Kidney (tissue), 14 donors: ENCODE data around the gene UPF1. TPM values are rescaled to one million over a fixed set of nuclear protein-coding genes. Genes with fewer than 3 reads are reported as not detected.

Experiments
- DNase-seq, 5 donors: peaks; one replicate each; pipeline ENCODE4 v3.0.0-alpha.2; 2013 to 2020
- FAIRE-seq: peaks from 2 replicates; lab custom pipeline; 2012; peaks lifted over from hg19 to GRCh38; lab: Jason Lieb, UNC
- H3K27ac ChIP-seq, 2 donors: one replicate each; pipeline ENCODE4 v1.7.0; 2013; ENCODE audit warnings: low read depth in 2 of 2, low read length in 2 of 2, inconsistent platforms in 1 of 2
- H3K27me3 ChIP-seq: one replicate; pipeline ENCODE4 v1.7.1; 2013; ENCODE audit warnings: low read length, inconsistent platforms; ENCODE audit not compliant: control insufficient read depth, insufficient read depth
- H3K36me3 ChIP-seq, 3 donors: one replicate each; pipeline versions ENCODE4 v1.7.0 to v1.7.1; 2013; ENCODE audit warnings: low read length in 3 of 3, control low read depth in 1 of 3, inconsistent platforms in 1 of 3; ENCODE audit not compliant: insufficient read depth in 3 of 3, control insufficient read depth in 2 of 3
- H3K4me1 ChIP-seq, 3 donors: one replicate each; pipeline versions ENCODE4 v1.7.0 to v1.7.1; 2013; ENCODE audit warnings: low read length in 3 of 3, inconsistent platforms in 1 of 3, low read depth in 1 of 3; ENCODE audit not compliant: control insufficient read depth in 2 of 3, insufficient read depth in 2 of 3
- H3K4me3 ChIP-seq, 3 donors: one replicate each; pipeline versions ENCODE4 v1.7.0 to v1.8.1; 2013; ENCODE audit warnings: low read length in 3 of 3, control low read depth in 1 of 3, inconsistent platforms in 1 of 3
- H3K9ac ChIP-seq, 3 donors: one replicate each; pipeline versions ENCODE4 v1.7.0 to v1.7.1; 2013; ENCODE audit warnings: low read length in 3 of 3, control low read depth in 1 of 3, inconsistent platforms in 1 of 3
- H3K9me3 ChIP-seq, 3 donors: one replicate each; pipeline versions ENCODE4 v1.7.0 to v1.7.1; 2013; ENCODE audit warnings: low read length in 3 of 3, control low read depth in 1 of 3, inconsistent platforms in 1 of 3; ENCODE audit not compliant: control insufficient read depth in 2 of 3, insufficient read depth in 1 of 3
- intact Hi-C: fragments of 100-400 bp; cut with DNase I; formaldehyde crosslinking; loops from one replicate; pipeline ENCODE4 v1.11.1; 2022
- polyA plus RNA-seq: library from polyadenylated mRNA; stranded (reverse); fragments of 350-450 nt; fragmentation: Illumina TruSeq; extraction: RNeasy Lipid Tissue Mini Kit (QIAGEN cat#74804); gene quantifications from one replicate; pipeline ENCODE4 v1.2.3, GENCODE V29; 2014; ENCODE audit warnings: low read depth, low replicate concordance; ENCODE audit not compliant: insufficient read depth
- total RNA-seq: library from RNA; stranded (reverse); fragmentation: NEBNext Ultra II Directional; extraction: Animal tissue kit (Norgen Biotek cat#: 25700); gene quantifications from one replicate; pipeline ENCODE4 v1.2.1, GENCODE V29; 2021
- TF ChIP-seq, protein P1 (sequence below): IDR thresholded peaks from 3 replicates; pipeline ENCODE4 v1.5.1; 2012; ENCODE audit warnings: mild to moderate bottlenecking, moderate library complexity, borderline replicate concordance; ENCODE audit not compliant: insufficient read depth; ENCODE audit errors: extremely low read depth
- donor health status: control.
- donor health status: control.
- donor health status: control.
- donor health status: control.
- donor health status: control.
- donor health status: DM: yes; HTN: yes; CAD: no.
- donor health status: Normal renal cell carcinoma (clear cell type).

UPF1 gene
- total and polyA plus RNA-seq, 2 donors from 2014 or later = 34.2 to 70.1 TPM

DNA sequence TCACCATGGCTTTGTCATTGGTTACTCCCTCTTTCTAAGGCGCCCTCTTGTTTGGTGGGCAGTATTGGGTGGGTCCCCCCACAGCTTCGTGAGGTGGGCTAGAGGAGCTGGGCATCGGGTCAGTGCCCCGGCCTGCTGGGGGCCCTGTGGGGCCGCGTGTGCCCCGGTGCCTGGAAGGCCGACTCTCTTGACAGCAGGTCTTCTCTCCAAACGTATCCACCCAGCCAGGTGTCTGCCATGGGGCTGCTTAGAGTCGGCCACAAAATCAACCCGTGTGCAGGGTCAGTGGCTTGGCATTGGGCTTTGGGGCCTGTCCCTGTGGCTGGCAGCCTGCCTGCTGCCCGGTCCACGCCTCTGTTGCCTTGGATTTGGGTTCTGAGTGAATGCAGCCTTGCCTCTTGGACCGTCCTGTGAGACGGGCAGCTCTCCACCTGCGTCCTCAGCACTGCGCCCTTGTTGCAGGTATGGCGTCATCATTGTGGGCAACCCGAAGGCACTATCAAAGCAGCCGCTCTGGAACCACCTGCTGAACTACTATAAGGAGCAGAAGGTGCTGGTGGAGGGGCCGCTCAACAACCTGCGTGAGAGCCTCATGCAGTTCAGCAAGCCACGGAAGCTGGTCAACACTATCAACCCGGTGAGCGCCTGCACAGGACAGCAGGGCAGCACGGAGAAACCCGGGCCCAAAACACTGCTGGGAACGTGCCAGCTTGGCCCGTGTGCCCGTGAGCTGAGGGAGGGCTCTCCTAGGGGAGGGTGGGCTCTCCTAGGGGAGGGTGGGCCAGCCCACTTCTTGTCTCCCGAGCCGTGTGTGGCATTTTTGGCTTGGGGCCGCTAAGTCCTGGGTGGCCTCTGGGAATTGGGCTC lies 31.4 kb downstream of the UPF1 start:
- DNase-seq (no peak), FAIRE-seq (no peak)
- H3K9me3 ChIP-seq = no peaks in the 10 kb centered on the region
- H3K4me1 ChIP-seq = no peaks in the 10 kb centered on the region
- intact Hi-C loops = no loop called here
- TF ChIP-seq, protein P1, sequence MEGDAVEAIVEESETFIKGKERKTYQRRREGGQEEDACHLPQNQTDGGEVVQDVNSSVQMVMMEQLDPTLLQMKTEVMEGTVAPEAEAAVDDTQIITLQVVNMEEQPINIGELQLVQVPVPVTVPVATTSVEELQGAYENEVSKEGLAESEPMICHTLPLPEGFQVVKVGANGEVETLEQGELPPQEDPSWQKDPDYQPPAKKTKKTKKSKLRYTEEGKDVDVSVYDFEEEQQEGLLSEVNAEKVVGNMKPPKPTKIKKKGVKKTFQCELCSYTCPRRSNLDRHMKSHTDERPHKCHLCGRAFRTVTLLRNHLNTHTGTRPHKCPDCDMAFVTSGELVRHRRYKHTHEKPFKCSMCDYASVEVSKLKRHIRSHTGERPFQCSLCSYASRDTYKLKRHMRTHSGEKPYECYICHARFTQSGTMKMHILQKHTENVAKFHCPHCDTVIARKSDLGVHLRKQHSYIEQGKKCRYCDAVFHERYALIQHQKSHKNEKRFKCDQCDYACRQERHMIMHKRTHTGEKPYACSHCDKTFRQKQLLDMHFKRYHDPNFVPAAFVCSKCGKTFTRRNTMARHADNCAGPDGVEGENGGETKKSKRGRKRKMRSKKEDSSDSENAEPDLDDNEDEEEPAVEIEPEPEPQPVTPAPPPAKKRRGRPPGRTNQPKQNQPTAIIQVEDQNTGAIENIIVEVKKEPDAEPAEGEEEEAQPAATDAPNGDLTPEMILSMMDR = no peak
- H3K36me3 ChIP-seq = peaks cover 5 to 82% (median 27%) of the 10 kb centered on the region in 3 donors
- no peak overlapping the region for H3K4me3 ChIP-seq
- H3K27me3 ChIP-seq = no peaks in the 10 kb centered on the region
- H3K9ac ChIP-seq = no peak overlapping the region
- no peak overlapping the region for H3K27ac ChIP-seq

DNA sequence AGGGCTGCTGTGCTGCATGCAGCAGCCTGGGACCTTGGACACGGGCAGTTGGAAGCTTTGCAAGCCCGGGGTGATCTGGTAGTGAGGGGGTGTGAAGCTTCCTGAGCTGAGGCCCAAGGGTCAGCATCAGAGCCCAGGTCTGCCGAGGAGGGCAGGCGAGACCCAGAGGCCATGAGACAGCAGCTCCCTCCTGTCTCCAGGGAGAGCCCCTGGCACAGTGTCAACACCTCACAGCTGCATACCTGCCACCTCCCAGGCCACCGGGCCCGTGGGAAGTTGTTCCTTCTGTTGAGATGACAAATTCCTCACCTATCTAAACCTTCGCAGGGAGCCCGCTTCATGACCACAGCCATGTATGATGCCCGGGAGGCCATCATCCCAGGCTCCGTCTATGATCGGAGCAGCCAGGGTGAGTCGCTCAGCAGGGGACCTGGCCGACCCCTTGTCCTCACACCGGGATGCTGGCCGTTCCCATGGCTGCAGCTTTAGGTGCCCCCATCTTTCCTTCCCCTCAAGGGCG lies 32.1 kb downstream of the UPF1 start:
- intact Hi-C loops = no loop called here
- Histone ChIP-seq H3K27me3 (no peaks in the 10 kb centered on the region), H3K36me3 (peaks cover 5 to 77% (median 24%) of the 10 kb centered on the region in 3 donors), H3K4me1 (no peaks in the 10 kb centered on the region), H3K4me3 (no peak overlapping the region), H3K9me3 (no peaks in the 10 kb centered on the region), H3K27ac (no peak overlapping the region), H3K9ac (no peak overlapping the region)
- TF ChIP-seq, protein P1 = no peak
- DNase-seq = no peak
- FAIRE-seq = no peak

DNA sequence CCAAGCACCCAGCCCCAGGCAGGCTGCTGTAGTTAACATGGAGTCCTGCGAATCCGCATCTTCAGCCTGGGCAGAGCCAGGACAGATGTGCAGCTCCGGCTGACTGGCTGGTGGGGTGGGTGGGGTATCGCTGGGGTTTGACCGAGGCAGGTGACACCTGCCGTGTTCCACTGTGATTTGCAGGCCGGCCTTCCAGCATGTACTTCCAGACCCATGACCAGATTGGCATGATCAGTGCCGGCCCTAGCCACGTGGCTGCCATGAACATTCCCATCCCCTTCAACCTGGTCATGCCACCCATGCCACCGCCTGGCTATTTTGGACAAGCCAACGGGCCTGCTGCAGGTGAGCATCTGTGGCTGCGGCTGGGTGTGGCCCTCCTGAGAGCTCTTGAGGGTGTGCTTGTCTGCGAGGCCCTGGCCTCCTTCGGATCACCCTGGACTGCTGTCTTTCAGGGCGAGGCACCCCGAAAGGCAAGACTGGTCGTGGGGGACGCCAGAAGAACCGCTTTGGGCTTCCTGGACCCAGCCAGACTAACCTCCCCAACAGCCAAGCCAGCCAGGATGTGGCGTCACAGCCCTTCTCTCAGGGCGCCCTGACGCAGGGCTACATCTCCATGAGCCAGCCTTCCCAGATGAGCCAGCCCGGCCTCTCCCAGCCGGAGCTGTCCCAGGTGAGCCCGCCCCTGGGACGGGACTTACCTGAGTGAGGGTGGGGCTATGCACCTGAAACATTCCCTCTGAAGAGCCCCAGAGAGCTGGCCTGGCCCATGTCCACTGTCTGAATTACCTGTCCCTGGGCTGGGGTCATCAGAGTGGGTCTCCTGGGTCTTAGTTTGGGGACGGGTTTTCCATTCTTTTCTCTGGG lies 33.6 kb downstream of the UPF1 start:
- Histone ChIP-seq H3K4me1 (no peaks in the 10 kb centered on the region), H3K9ac (no peak overlapping the region), H3K36me3 (peaks cover 5 to 67% (median 16%) of the 10 kb centered on the region in 3 donors), H3K4me3 (no peak overlapping the region), H3K9me3 (no peaks in the 10 kb centered on the region), H3K27ac (no peak overlapping the region), H3K27me3 (no peaks in the 10 kb centered on the region)
- no peak for FAIRE-seq
- no peak for DNase-seq
- intact Hi-C loops = no loop called here
- TF ChIP-seq, protein P1 = no peak
